Kidney epithelial cell (primary cell): ENCODE data around the gene FKRP. TPM values are rescaled to one million over a fixed set of nuclear protein-coding genes. Genes with fewer than 3 reads are reported as not detected.
"Not testable (repeated sequence)": the region's sequence is repeated elsewhere in the genome, so short reads cannot be mapped to it uniquely, and the experiment has no call there.

Experiments used
- DNase-seq: peaks from one replicate; pipeline ENCODE4 v3.0.0-alpha.2; 2010; ENCODE audit warnings: low read depth
- H3K27me3 ChIP-seq: 2 replicates; pipeline ENCODE4 v1.6.0; 2011; ENCODE audit warnings: low read length; ENCODE audit not compliant: control insufficient read depth, insufficient read depth
- H3K36me3 ChIP-seq: 2 replicates; pipeline ENCODE4 v1.5.1; 2011; ENCODE audit warnings: low read length; ENCODE audit not compliant: control insufficient read depth, insufficient read depth
- H3K4me3 ChIP-seq: 2 replicates; pipeline ENCODE4 v1.5.1; 2011; ENCODE audit warnings: low read depth, mild to moderate bottlenecking, control low read depth, low read length
- CTCF ChIP-seq: IDR thresholded peaks from 2 replicates; pipeline ENCODE4 v1.5.1; 2011; ENCODE audit warnings: mild to moderate bottlenecking, moderate library complexity, low read length, control low read depth, inconsistent platforms; ENCODE audit not compliant: insufficient read depth, poor library complexity, severe bottlenecking
- total RNA-seq: library from RNA; depleted of rRNA; stranded (reverse); fragments of >200 nt; gene quantifications from 2 replicates; pipeline ENCODE4 v1.2.3, GENCODE V29; 2015

FKRP gene
- total RNA-seq, 1 donor from 2014 or later, result 25.7 TPM

- H3K4me3 ChIP-seq, result no peak overlapping the region
- no peak for TF ChIP-seq CTCF
- DNase-seq, result no peak
- peaks cover 9% of the 10 kb centered on the region for H3K27me3 ChIP-seq
- H3K36me3 ChIP-seq, result no peaks in the 10 kb centered on the region
Observed at GRCh38 chr19:46755853-46756543, 10.1 kb downstream of the FKRP start.

GRCh38 chr19:46756544-46756888, 10.7 kb downstream of the FKRP start:
- H3K4me3 ChIP-seq, result no peak overlapping the region
- H3K36me3 ChIP-seq, result no peaks in the 10 kb centered on the region
- no peak for DNase-seq
- TF ChIP-seq CTCF, result no peak
- H3K27me3 ChIP-seq, result peaks cover 9% of the 10 kb centered on the region

- Histone ChIP-seq H3K36me3 (no peaks in the 10 kb centered on the region), H3K27me3 (peaks cover 9% of the 10 kb centered on the region), H3K4me3 (no peak overlapping the region)
- TF ChIP-seq CTCF, result no peak
- DNase-seq, result no peak
Observed at GRCh38 chr19:46759206-46759605, 13.3 kb downstream of the FKRP start.

GRCh38 chr19:46759817-46760333, 14.0 kb downstream of the FKRP start:
- Histone ChIP-seq H3K27me3 (peaks cover 9% of the 10 kb centered on the region), H3K36me3 (no peaks in the 10 kb centered on the region), H3K4me3 (no peak overlapping the region)
- no peak for DNase-seq
- TF ChIP-seq CTCF, result no peak

DNA sequence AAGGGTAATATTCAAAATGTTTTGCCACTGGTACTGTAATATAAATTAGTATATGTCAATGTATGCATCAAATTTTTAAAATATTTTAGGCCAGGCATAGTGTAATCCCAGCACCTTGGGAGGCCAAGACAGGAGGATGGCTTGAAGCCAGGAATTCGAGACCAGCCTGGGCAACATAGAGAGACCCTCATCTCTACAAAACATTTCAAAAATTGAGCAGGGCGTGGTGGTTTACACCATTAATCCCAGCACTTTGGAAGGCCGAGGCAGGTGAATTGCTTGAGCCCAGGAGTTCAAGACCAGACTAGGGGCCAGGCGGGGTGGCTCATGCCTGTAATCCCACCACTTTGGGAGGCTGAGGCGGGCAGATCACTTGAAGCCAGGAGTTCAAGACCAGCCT, 14.5 kb downstream of the FKRP start:
- no peak overlapping the region for H3K4me3 ChIP-seq
- DNase-seq, result no peak
- TF ChIP-seq CTCF, result no peak
- H3K27me3 ChIP-seq, result peaks cover 9% of the 10 kb centered on the region
- no peaks in the 10 kb centered on the region for H3K36me3 ChIP-seq

DNA sequence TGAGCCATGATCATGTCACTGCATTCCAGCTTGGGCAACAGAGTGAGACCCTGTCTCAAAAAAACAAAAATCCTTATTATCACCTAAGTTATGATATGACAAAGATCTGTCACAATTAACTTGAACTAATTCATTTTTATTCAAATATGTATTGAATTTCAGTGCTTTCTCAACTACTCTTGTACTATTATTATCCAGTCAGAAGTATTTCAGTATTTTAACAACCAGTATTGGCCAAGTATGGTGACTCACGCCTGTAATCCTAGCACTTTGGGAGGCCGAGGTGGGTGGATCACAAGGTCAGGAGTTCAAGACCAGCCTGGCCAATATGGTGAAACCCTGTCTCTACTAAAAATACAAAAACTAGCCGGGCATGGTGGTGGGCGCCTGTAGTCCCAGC, 15.0 kb downstream of the FKRP start:
- not testable (repeated sequence) for H3K36me3 ChIP-seq, DNase-seq, H3K4me3 ChIP-seq

More for the DNA sequence above, 15.0 kb downstream of the FKRP start:
- not testable (repeated sequence) for H3K27me3 ChIP-seq
